OCI-LY3 (cell line): ENCODE measurements around the gene PTPRD.

ENCODE experiments used
- CTCF ChIP-seq: fragments of 200-600, 300-600 bp; sonication (generic); IDR thresholded peaks from 2 replicates; pipeline ENCODE4 v1.5.1; 2014; ENCODE audit warnings: antibody characterized with exemption, low read length, low read depth
- EZH2phosphoT487 ChIP-seq: fragments of 200-600 bp; shearing (Covaris generic); IDR thresholded peaks from 2 replicates; pipeline ENCODE4 v1.6.1; 2018; ENCODE audit warnings: antibody characterized with exemption, mixed run types, low read depth

GRCh38 chr9:9182431-9182830, 1430.4 kb downstream of the PTPRD start:
- no peak for TF ChIP-seq CTCF
- no peak for TF ChIP-seq EZH2phosphoT487
